ENCODE results near the gene P2RX5.
A peak's percentile ranks its signal among the peaks of the same experiment; 100 is the strongest.
"Not testable (repeated sequence)": the region's sequence is repeated elsewhere in the genome, so short reads cannot be mapped to it uniquely, and the experiment has no call there.

The P2RX5 gene, protein sequence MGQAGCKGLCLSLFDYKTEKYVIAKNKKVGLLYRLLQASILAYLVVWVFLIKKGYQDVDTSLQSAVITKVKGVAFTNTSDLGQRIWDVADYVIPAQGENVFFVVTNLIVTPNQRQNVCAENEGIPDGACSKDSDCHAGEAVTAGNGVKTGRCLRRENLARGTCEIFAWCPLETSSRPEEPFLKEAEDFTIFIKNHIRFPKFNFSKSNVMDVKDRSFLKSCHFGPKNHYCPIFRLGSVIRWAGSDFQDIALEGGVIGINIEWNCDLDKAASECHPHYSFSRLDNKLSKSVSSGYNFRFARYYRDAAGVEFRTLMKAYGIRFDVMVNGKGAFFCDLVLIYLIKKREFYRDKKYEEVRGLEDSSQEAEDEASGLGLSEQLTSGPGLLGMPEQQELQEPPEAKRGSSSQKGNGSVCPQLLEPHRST

DNA sequence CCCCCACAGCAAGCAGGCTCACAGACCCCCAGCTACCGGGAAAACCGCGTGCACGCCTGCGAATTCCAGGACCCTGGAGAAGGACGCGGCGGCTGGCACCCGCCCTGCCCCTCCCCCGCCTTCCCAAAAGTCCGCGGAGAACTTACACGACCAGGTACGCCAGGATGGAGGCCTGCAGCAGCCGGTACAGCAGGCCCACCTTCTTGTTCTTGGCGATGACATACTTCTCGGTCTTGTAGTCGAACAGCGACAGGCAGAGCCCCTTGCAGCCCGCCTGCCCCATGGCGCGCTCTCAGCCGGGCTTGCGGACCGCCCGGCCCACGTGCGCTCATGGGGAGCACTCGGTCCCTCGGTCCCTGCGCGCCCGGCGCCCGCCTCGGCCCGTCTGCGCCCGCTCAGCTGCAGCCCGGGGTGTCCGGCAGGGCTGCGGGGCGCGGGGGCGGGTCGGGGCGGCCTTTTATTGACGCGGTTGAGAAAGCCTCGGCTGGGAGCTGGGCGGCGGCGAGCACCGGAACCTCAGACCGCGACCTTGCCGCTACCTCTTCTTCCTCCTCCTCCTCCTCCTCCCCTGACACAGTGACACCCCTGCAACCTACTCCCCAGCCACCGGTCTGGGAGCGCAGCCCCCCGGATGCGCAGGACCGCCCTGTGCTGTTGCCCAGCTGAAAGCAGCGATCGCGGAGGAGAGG, at the start of gene P2RX5:
Gene P2RX5 (minus strand): TSS at position 433 of the 689 bp plus-strand sequence. CDS start 150 bp downstream, at position 283.
- DNase-seq, result no peak

DNA sequence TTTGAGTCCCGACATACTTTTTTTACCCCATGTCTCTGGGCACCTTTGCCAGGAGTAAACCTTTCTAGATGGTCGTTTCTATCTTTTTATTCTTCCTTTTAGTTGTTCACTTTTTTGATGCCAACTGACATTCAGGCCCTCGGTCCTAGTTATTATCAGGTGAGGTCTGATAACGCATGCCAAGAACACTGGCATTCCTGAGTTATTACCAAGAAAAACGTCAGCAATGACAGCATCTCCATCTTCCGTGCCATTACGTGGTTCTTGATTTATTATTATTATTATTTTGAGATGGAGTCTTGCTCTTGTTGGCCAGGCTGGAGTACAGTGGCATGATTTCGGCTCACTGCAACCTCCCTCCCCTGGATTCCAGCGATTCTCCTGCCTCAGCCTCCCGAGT, 49.1 kb upstream of the P2RX5 start:
- no peak for DNase-seq

DNA sequence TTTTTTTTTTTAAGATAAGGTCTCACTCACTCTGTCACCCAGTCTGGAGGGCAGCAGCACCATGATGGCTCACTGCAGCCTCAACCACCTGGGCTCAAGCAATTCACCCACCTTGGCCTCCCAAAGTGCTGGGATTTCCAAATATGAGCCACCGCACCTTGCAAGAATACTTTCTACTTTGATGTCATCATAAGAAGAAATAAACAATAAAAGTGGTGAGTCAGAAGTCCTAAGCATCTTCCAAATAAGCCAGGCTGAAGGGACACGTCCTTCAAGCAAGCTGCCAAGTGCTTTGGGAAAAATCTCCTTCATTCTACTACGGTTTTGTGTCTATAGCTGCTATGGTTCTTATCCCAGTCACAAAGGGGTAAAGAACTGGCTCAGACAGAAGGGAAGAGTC, 48.1 kb upstream of the P2RX5 start:
- DNase-seq, result no peak

DNA sequence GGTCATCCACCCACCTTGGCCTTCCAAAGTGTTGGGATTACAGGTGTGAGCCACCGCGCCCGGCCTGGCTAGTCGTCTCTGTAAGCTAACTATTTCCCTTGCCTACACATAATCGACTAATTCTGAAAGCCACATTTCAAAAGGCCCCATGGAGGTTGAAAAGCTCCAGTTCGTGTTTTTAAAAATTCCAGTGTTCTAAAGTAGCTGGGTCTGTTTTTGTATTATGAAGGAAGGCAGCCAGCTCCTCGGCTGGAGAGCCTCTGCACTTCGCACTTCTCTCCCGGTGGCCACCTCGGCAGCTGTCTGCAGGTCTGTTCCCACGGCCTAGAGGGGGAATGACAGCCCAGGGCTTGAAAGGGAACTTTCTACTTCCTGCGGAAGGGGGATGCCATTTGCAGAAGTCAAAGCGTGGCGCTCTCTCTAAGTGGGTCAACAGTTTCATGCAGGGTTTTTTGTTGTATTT, 44.7 kb upstream of the P2RX5 start:
- DNase-seq, result no peak

DNA sequence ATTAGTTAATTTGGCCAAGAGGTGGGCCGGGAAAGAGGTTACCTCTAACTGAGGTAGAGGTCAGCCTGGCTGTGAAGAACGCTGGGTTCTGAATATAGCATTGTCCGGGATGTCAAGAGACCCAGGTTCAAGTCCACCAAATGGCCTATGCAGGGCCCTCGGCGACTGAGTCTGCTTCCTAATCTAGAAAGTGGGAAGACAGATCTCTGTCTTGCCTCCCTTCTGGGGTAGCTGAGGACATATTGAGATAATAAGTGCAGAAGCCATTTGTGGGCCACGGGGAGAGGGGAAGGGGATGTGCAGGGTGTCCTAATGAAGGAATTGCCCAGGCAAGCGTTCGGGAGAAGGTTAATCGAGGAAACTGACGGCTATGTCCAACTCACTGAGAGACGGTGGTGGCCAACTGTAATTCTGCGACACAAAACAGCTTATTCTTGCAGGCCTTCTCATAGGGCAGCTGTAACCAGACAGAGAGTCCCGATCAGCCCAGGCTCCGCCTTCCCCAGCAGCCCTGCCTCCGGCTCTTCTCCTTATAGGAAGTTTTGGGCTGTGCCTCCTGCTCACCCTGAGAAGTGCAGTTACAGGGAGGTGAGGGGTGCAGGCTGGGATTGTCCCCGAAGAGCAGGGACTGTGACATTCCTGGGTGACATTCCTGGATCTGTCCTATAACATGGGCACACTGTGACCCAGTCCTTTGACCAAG, 43.6 kb upstream of the P2RX5 start:
- no peak for DNase-seq

DNA sequence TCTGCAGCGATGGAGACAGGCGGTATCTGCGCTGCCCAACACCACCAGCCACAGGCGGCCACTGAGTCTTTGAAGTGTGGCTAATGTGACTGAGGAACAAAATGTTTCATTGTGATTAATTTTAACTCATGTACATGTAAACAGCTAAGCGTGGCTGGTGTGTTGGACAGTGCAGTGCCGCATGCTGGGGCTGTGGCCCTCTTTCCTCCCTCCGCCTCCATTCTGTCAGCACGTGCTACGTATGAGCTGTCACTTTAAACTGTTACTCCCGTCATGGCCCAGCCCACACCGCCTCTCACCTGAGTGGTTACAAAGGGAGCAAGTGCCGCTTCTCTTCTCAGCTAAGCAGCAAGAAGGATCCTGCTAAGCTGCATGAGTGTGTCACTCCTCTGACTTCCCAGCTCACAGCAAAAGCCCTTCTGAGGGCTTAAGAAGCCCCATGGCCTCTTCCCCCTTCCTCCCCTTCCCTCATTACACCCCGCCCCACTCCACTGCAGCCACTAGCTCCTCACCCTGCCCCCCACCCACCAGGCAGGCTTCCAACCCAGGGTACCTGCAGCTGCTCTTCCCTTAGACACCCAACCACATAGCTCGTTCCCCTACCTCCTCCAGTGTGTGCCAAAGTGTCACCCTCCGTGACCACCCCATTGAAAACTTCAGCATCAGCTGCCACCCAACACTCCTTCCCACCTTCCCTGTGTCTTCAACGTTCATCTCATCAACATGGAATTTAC, 42.8 kb upstream of the P2RX5 start:
- DNase-seq, result peak; percentile 10 to 51

DNA sequence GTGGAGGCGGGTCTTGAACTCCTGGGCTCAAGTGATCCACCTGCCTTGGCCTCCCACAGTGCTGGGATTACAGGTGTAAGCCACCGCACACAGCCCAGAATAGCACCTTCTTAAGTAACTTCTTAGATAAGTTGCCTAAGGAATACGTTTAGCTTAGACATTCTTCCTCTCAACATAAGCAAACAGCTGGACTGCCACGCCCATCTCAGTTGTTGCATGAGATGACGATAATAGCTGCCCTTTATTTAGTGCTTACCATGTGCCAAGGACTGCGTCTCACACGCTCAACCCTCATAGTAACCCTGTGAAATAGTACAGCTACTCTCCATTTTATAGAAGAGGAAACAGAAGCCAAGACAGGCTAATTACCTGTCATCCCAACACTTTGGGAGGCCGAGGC, 39.6 kb upstream of the P2RX5 start:
- no peak for DNase-seq

DNA sequence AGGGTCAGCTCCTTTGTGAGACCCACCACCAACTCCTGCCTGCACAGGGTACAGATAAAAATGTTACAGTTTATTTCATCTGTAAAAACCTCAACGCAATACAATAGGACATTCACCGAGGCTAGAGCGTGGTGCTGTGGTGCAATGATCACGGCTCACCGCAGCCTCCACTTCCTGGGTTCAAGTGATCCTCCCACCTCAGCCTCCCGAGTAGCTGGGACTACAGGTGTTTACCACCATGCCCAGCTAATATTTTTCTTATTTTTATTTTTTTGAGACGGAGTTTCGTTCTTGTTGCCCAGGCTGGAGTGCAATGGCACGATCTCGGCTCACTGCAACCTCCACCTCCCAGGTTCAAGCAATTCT, 38.9 kb upstream of the P2RX5 start:
- not testable (repeated sequence) for DNase-seq

DNA sequence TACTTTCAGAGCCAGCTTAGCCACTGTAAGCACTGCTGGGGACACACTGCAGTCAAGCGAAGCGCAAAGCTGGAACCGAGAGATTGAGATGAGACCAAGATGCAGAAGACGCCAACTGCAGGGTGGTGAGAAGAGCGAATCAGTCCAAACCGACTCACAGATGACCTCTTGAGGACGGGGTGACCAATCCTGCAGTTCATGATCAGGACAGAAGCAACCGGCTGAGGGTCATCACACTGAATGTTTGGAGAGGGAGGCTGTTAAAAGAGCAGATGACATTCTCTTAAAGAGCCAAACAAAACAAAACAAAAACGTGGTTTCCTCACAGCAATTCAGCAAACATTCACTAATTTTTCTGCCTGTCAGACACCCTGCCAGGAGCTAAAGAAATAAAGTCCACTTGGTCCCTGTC, 36.3 kb upstream of the P2RX5 start:
- no peak for DNase-seq

DNA sequence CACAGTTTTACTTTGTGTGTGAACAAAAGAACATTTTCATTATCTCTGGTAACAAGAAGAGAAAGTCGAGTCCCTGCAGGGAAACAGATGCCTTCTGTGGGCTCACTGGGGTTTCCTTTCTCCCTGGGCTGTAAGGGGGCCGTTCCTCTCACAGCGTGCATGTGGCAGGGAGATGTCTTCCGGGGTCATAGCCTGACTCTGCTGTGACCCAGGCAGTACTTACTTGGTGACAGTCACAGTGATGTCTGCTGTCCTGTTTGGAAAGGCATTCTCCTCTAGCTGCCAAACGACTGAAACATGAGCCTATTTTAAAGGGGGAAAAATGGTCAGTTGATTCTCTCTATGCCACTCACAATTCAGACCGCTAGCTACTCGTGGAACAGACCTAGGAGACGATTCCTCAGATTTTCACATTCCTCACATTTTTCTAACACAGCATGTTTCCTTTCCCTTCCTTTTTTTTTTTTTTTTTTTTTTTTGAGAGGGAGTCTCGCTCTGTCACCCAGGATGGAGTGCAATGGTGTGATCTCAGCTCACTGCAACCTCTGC, 35.0 kb upstream of the P2RX5 start:
- DNase-seq, result no peak

DNA sequence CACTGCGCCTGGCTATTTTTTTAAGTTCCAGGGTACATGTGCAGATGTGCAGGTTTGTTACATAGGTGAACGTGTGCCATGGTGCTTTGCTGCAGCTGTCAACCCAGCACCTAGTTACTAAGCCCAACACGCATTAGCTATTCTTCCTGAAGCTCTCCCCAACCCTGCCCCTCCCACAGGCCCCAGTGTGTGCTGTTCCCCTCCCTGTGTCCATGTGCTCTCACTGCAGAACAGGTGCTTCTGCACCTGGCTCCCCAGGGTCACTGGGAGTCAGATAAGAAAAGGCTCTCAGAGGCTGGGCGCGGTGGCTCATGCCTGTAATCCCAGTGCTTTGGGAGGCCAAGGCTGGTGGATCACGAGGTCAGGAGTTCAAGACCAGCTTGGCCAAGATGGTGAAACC, 33.9 kb upstream of the P2RX5 start:
- DNase-seq, result no peak

DNA sequence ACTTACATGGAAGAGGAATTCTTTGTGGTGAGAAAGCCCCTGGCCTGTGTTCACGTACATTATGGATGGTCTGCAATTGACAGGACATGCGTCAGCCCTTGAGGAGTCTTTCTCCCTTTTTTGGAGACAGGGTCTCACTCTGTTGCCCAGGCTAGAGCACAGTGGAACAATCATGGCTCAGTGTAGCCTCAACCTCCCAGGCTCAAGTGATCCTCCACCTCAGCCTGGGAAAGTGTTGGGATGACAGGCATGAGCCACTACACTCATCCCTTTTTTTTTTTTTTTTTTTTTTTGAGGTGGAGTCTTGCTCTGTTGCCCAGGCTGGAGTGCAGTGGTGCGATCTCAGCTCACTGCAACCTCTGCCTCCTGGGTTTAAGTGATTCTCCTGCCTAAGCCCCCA, 32.1 kb upstream of the P2RX5 start:
- DNase-seq, result not testable (repeated sequence)

DNA sequence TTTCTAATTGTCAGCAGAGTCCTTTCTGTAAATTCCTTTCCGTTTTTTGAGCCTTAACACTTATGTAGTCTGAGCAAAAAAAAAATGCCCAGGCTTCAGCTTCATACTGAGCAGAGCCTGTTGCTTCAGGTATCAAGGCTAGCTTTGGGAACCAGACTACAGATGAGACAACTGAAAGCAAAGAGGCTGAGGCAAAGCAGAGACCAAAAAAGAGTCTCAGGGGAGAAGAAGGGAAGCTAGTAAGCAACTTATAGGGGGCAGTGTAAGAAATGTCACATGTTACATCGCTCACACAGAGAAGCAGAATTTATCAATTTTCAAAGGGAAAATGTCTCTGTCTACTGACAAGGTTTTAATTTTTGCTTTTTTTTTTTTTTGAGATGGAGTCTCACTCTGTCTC, 31.1 kb upstream of the P2RX5 start:
- no peak for DNase-seq

DNA sequence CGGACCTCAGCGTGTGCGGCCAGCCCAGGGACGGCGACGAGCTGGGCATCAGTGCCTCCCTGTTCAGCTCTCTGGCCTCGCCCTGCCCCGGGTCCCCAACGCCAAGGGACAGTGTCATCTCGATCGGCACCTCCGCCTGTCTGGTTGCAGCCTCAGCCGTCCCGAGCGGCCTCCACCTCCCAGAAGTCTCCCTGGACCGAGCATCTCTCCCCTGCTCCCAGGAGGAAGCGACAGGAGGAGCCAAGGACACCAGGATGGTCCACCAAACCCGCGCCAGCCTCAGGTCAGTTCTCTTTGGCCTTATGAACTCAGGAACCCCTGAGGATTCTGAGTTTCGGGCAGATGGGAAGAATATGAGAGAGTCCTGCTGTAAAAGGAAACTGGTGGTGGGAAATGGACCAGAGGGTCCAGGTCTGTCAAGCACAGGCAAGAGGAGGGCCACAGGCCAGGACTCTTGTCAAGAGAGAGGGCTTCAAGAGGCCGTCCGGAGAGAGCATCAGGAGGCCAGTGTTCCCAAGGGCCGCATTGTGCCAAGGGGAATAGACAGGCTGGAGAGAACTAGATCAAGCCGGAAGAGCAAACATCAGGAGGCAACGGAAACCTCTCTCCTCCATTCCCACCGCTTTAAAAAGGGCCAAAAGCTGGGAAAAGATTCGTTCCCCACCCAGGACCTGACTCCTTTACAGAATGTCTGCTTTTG, 28.6 kb upstream of the P2RX5 start:
- no peak for DNase-seq

DNA sequence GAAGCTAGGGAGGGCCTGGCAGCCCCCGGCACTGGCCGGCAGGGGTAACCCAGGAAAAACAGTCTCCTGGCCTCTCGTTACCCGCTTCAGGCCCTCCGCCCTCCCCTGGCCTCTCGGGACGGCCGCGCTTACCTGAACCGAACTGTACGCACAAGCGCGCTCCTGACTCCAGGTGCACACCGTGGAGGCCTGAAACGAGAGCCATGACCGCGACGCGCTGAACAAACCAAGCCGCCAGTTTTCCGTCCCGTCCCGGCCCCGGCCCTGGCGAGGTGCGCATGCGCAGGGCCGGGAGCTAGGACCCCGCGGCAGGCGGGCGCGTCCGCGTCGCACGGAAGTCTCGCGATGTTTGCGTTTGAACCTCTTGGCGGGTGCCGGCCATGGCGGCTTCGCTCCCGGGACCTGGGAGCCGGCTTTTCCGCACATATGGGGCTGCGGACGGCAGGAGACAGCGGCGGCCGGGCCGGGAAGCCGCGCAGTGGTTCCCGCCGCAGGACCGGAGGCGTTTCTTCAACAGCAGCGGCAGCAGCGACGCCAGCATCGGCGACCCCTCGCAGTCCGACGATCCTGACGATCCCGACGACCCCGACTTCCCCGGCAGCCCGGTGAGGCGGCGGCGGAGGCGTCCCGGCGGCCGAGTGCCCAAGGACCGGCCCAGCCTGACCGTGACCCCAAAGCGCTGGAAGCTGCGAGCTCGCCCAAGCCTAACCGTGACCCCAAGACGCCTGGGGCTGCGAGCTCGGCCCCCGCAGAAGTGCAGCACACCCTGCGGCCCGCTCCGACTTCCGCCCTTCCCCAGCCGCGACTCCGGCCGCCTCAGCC, 27.8 kb upstream of the P2RX5 start, which contains the start of gene HASPIN:
Gene HASPIN (plus strand): TSS at position 348 of the 822 bp plus-strand sequence. CDS start 33 bp downstream, at position 381.
- peak; percentile 72 to 78 for DNase-seq

DNA sequence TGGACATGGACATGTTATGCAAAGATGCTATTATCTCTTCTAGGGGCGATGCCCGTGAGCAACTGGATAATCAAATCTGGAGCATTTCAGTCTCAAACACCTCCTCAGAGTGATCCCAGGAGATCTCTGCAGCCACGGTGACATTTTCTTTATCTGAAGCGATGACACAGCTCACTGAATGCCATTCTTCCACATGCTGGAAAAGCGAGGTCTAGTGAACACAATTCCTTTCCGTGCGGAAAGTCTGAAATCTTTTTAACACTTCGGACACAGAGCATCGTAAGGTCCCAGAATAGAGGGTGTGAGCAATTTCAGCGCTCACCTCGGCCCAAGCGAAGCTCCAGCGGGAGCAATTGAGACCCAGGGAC, 27.2 kb upstream of the P2RX5 start:
- DNase-seq, result no peak

DNA sequence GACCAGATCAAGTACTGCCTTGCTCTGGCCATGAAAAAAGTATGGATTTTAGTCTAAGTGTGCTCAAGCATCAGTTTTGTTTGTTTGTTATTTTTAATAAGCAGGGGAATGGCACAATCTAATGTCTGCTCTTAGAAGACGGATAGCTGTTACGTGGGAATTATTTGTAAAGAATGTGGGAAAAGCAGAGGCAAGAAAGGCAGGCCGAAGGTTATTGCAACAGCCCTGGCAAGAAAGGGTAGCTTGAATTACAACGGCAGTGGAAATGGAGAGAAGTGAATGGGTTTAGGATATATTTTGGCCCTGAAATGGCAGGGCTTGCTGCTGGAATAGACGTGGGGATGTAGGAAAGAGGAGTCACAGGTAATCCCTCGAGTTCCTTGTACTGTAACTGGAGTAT, 26.8 kb upstream of the P2RX5 start:
- DNase-seq, result no peak

DNA sequence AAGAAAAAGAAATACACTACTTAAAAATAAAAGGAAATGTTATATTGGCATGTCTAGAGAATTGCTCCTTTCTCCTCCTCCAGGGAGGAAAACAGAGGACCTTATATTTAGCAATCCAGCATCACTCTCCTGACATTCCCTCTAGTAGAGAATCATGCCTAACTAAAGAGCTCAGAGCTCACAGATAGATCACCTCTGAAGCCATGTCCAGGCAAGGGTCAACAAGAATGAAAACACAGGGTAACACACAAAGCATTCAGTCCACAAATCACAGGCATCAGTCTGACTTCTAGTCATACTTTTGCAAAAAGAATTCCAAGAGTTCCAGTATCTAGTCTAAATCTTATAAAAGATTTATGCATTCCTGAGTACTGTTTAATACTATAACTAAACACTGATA, 23.3 kb upstream of the P2RX5 start:
- no peak for DNase-seq

DNA sequence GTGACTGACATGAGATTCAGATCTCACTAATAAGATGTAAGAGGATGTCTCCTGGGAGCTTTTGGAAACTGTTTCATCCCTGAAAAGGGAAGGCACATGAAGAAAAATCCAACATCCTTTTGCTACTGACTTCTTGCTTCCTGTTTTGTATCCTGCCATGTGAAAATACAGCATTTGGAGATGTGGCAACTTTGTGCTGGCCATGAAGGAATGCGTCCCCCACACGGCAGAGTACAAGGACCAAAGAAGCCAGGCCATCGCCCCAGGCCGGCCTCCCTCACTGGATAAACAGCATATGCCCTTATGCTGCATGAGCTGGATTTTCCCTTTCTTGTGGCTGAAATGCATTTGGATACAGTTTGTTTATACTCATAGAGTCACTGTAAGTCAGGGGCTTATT, 22.2 kb upstream of the P2RX5 start:
- no peak for DNase-seq

DNA sequence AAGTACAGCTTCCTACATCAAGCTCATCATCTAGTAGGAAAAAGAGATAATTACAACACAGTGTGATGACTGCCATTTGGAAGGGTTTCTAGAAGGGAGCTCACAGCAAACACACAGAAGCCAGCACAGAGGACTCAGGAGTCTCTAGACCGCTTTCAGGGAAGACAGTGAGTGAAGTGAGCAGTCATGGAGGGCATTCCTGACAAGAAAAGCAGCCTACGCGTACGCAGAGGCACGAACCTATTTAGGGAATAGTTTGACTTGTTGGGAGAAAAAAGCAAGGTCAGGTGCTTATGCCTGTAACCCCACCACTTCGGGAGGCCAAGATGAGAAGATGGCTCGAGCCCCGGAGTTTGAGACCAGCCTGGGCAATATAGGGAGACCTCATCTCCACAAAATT, 19.3 kb upstream of the P2RX5 start:
- no peak for DNase-seq

DNA sequence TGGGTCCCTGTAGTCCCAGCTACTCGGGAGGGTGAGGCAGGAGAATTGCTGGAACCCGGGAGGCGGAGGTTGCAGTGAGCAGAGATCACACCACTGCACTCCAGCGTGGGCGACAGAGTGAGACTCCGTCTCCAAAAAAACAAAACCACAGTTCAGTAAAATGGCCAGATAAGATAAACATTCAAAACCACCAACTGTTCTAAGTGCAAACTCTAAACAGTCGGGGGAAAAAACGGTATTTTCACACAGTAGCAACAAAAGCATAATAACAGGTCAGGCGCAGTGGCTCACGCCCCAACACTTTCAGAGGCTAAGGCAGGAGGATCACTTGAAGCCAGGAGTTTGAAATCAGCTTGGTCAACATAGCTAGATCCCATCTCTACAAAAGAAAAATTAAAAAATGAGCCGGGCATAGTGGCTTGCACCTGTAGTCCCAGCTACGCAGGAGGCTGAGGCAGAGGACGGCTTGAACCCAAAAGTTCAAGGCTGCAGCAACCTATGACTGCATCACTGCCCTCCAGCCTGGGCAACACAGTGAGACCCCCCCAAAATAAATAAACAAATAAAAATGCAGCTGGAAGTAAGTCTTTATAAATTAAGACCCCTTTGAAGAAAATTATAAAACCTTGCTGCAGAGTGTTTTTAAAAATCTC, 17.0 kb upstream of the P2RX5 start:
- no peak for DNase-seq
